ENCODE measurements around the gene LAMA4. TPM values are rescaled to one million over a fixed set of nuclear protein-coding genes. Genes with fewer than 3 reads are reported as not detected.

The LAMA4 gene
- total RNA-seq, 1 experiment from 2014 or later: not detected

GRCh38 chr6:112259337-112259675 is 4.9 kb upstream of the LAMA4 start:
- Mint-ChIP-seq H3K27ac (ENCODE audit: unreplicated experiment) (no peak overlapping the region), H3K9me3 (ENCODE audit: unreplicated experiment) (no peaks in the 10 kb centered on the region), H3K36me3 (ENCODE audit: insufficient read depth, unreplicated experiment) (no peaks in the 10 kb centered on the region), H3K4me1 (ENCODE audit: low read depth, unreplicated experiment) (peaks cover 5% of the 10 kb centered on the region), H3K27me3 (ENCODE audit: insufficient read depth, unreplicated experiment) (peaks cover 2% of the 10 kb centered on the region), H3K4me3 (ENCODE audit: unreplicated experiment) (no peak overlapping the region)
- POLR2A ChIA-PET: no interaction called here
- no TSS peak for BruUV-seq (replicated peaks)
- Histone ChIP-seq H3K4me1 (no peaks in the 10 kb centered on the region), H3K4me3 (ENCODE audit: low read depth, low read length) (no peak overlapping the region), H3K36me3 (ENCODE audit: control insufficient read depth, insufficient read depth, low read length) (no peaks in the 10 kb centered on the region), H3K27me3 (replicated peaks; ENCODE audit: control insufficient read depth, insufficient read depth, low read length) (no peaks in the 10 kb centered on the region), H3K9me3 (no peaks in the 10 kb centered on the region)
- intact Hi-C loops (cut with micrococcal nuclease; ENCODE audit: unreplicated experiment): no loop called here
- TF ChIP-seq, protein P1, sequence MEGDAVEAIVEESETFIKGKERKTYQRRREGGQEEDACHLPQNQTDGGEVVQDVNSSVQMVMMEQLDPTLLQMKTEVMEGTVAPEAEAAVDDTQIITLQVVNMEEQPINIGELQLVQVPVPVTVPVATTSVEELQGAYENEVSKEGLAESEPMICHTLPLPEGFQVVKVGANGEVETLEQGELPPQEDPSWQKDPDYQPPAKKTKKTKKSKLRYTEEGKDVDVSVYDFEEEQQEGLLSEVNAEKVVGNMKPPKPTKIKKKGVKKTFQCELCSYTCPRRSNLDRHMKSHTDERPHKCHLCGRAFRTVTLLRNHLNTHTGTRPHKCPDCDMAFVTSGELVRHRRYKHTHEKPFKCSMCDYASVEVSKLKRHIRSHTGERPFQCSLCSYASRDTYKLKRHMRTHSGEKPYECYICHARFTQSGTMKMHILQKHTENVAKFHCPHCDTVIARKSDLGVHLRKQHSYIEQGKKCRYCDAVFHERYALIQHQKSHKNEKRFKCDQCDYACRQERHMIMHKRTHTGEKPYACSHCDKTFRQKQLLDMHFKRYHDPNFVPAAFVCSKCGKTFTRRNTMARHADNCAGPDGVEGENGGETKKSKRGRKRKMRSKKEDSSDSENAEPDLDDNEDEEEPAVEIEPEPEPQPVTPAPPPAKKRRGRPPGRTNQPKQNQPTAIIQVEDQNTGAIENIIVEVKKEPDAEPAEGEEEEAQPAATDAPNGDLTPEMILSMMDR (IDR thresholded peaks at IDR 0.05; ENCODE audit: insufficient read depth in 1 of 2, low read depth in 1 of 2, low read length in 1 of 2, severe bottlenecking in 1 of 2, unreplicated experiment in 1 of 2): no peak
- CTCF ChIA-PET: no interaction called here
- DNase-seq: no peak

GRCh38 chr6:112258642-112259336 is 4.4 kb upstream of the LAMA4 start:
- no peaks in the 10 kb centered on the region for H3K9me3 ChIP-seq
- intact Hi-C loops (cut with micrococcal nuclease; ENCODE audit: unreplicated experiment): no loop called here
- TF ChIP-seq, protein P1 (IDR thresholded peaks at IDR 0.05; ENCODE audit: insufficient read depth in 1 of 2, low read depth in 1 of 2, low read length in 1 of 2, severe bottlenecking in 1 of 2, unreplicated experiment in 1 of 2): no peak
- Mint-ChIP-seq H3K27ac (ENCODE audit: unreplicated experiment) (no peak overlapping the region), H3K4me3 (ENCODE audit: unreplicated experiment) (no peak overlapping the region), H3K4me1 (ENCODE audit: low read depth, unreplicated experiment) (peaks cover 6% of the 10 kb centered on the region), H3K9me3 (ENCODE audit: unreplicated experiment) (no peaks in the 10 kb centered on the region), H3K27me3 (ENCODE audit: insufficient read depth, unreplicated experiment) (peaks cover 2% of the 10 kb centered on the region), H3K36me3 (ENCODE audit: insufficient read depth, unreplicated experiment) (no peaks in the 10 kb centered on the region)
- no peak overlapping the region for H3K4me3 ChIP-seq (ENCODE audit: low read depth, low read length)
- DNase-seq: no peak
- BruUV-seq (replicated peaks): no TSS peak
- ChIA-PET POLR2A (no interaction called here), CTCF (no interaction called here)
- H3K27me3 ChIP-seq (replicated peaks; ENCODE audit: control insufficient read depth, insufficient read depth, low read length): no peaks in the 10 kb centered on the region
- H3K36me3 ChIP-seq (ENCODE audit: control insufficient read depth, insufficient read depth, low read length): no peaks in the 10 kb centered on the region
- H3K4me1 ChIP-seq: no peaks in the 10 kb centered on the region

DNA sequence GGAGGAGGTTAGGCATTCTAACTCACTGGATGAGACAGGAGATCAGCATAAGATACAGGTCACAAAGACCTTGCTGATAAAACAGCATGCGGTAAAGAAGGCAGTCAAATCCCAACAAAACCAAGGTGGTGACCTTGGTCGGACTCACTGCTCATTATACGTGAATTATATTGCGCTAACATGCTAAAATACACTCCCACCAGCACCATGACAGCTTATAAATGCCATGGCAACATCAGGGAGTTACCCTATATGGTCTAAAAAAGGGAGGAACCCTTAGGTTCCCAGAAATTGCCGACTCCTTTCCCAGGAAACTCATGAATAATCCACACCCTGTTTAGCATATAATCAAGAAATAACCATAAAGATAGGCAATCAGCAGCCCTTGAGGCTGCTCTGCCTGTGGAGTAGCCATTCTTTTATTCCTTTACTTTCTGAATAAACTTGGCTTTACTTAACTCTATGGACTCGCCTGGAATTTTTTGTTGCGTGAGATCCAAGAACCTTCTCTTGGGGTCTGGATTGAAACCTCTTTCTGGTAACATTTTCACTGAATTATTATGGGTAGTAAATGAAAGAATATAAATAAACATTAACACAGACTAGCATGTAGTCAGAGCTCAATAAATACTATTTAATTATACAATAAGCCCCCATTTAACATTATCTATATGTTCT is 3.0 kb upstream of the LAMA4 start:
- no TSS peak for BruUV-seq (replicated peaks)

More for the DNA sequence above, 3.0 kb upstream of the LAMA4 start:
- peaks cover 2% of the 10 kb centered on the region; the same call in 1 of the 2 replicates for H3K27me3 ChIP-seq (replicated peaks; ENCODE audit: control insufficient read depth, insufficient read depth, low read length)
- H3K9me3 ChIP-seq: no peaks in the 10 kb centered on the region
- no peaks in the 10 kb centered on the region for H3K36me3 Mint-ChIP-seq (ENCODE audit: insufficient read depth, unreplicated experiment)
- TF ChIP-seq, protein P1 (IDR thresholded peaks at IDR 0.05; ENCODE audit: insufficient read depth in 1 of 2, low read depth in 1 of 2, low read length in 1 of 2, severe bottlenecking in 1 of 2, unreplicated experiment in 1 of 2): no peak
- H3K4me3 Mint-ChIP-seq (ENCODE audit: unreplicated experiment): no peak overlapping the region
- no peaks in the 10 kb centered on the region for H3K4me1 ChIP-seq
- no peaks in the 10 kb centered on the region for H3K36me3 ChIP-seq (ENCODE audit: control insufficient read depth, insufficient read depth, low read length)
- no peaks in the 10 kb centered on the region for H3K9me3 Mint-ChIP-seq (ENCODE audit: unreplicated experiment)
- H3K4me3 ChIP-seq (ENCODE audit: low read depth, low read length): no peak overlapping the region
- H3K27me3 Mint-ChIP-seq (ENCODE audit: insufficient read depth, unreplicated experiment): peaks cover 5% of the 10 kb centered on the region
- ChIA-PET POLR2A (no interaction called here), CTCF (no interaction called here)
- intact Hi-C loops (cut with micrococcal nuclease; ENCODE audit: unreplicated experiment): no loop called here
- no peak for DNase-seq
- no peak overlapping the region for H3K27ac Mint-ChIP-seq (ENCODE audit: unreplicated experiment)
- peaks cover 6% of the 10 kb centered on the region for H3K4me1 Mint-ChIP-seq (ENCODE audit: low read depth, unreplicated experiment)

Measured in Caco-2 (cell line).